ENCODE data around the gene VWC2.

VWC2 gene

GRCh38 chr7:49762666-49763065 lies 10.8 kb upstream of the VWC2 start:
- H3K4me3 ChIP-seq (ENCODE audit: low read depth, low read length) = no peak overlapping the region
- POLR2A ChIA-PET = no interaction called here
- H3K4me1 ChIP-seq (ENCODE audit: control insufficient read depth, insufficient read depth, low read length) = no peaks in the 10 kb centered on the region
- no peak for TF ChIP-seq PRDM2 (tag by site-specific recombination; IDR thresholded peaks at IDR 0.05; ENCODE audit: borderline replicate concordance)
- TF ChIP-seq ZNF239 (tag by site-specific recombination; IDR thresholded peaks at IDR 0.05) = no peak
- no peak for TF ChIP-seq GFI1B (tag by site-specific recombination; IDR thresholded peaks at IDR 0.05)
- no peak for TF ChIP-seq HIC1 (tag by site-specific recombination; IDR thresholded peaks at IDR 0.05)
- no peak for TF ChIP-seq HOXA7 (CRISPR knock-in tag; IDR thresholded peaks at IDR 0.05; ENCODE audit: borderline replicate concordance)
- TF ChIP-seq KLF16 (tag by site-specific recombination; IDR thresholded peaks at IDR 0.05) = no peak
- TF ChIP-seq ZNF670 (tag by site-specific recombination; IDR thresholded peaks at IDR 0.05; ENCODE audit: low read depth) = no peak
- TF ChIP-seq ZNF449 (tag by site-specific recombination; IDR thresholded peaks at IDR 0.05) = no peak
- TF ChIP-seq ZNF677 (tag by site-specific recombination; IDR thresholded peaks at IDR 0.05) = no peak
- no peak for TF ChIP-seq ZNF529 (tag by site-specific recombination; IDR thresholded peaks at IDR 0.05; ENCODE audit: insufficient replicate concordance)
- TF ChIP-seq ZNF175 (tag by site-specific recombination; IDR thresholded peaks at IDR 0.05) = no peak
- no peak for TF ChIP-seq SP2 (tag by site-specific recombination; IDR thresholded peaks at IDR 0.05)
- no peak overlapping the region for H3K27ac ChIP-seq (ENCODE audit: extremely low read depth, low read depth, low read length)
- no peaks in the 10 kb centered on the region for H3K36me3 ChIP-seq (ENCODE audit: control insufficient read depth in 2 of 2, insufficient read depth in 1 of 2, low read length in 2 of 2)
- H3K9me3 ChIP-seq (ENCODE audit: control insufficient read depth, insufficient read depth, low read depth, low read length) = no peaks in the 10 kb centered on the region
- CTCF ChIA-PET = no interaction called here

- H3K9me3 ChIP-seq (ENCODE audit: control insufficient read depth, insufficient read depth, low read depth, low read length) = no peaks in the 10 kb centered on the region
- no peak overlapping the region for H3K4me3 ChIP-seq (ENCODE audit: low read depth, low read length)
- H3K27ac ChIP-seq (ENCODE audit: extremely low read depth, low read depth, low read length) = no peak overlapping the region
- H3K36me3 ChIP-seq (ENCODE audit: control insufficient read depth in 2 of 2, insufficient read depth in 1 of 2, low read length in 2 of 2) = no peaks in the 10 kb centered on the region
- POLR2A ChIA-PET = no interaction called here
- CTCF ChIA-PET = no interaction called here
- no peaks in the 10 kb centered on the region for H3K4me1 ChIP-seq (ENCODE audit: control insufficient read depth, insufficient read depth, low read length)
- no peak for TF ChIP-seq ZNF521 (tag by site-specific recombination; IDR thresholded peaks at IDR 0.05)
- no peak for TF ChIP-seq ZNF416 (tag by site-specific recombination; IDR thresholded peaks at IDR 0.05)
- no peak for TF ChIP-seq ZNF214 (tag by site-specific recombination; IDR thresholded peaks at IDR 0.05; ENCODE audit: borderline replicate concordance)
- TF ChIP-seq ZNF292 (tag by site-specific recombination; IDR thresholded peaks at IDR 0.05; ENCODE audit: borderline replicate concordance, low read depth) = no peak
- no peak for TF ChIP-seq WT1 (tag by site-specific recombination; IDR thresholded peaks at IDR 0.05)
- no peak for TF ChIP-seq ZNF221 (tag by site-specific recombination; IDR thresholded peaks at IDR 0.05; ENCODE audit: borderline replicate concordance)
- TF ChIP-seq ZBTB20 (tag by site-specific recombination; IDR thresholded peaks at IDR 0.05) = no peak
- no peak for TF ChIP-seq GFI1B (tag by site-specific recombination; IDR thresholded peaks at IDR 0.05)
- TF ChIP-seq ZNF830 (tag by site-specific recombination; IDR thresholded peaks at IDR 0.05; ENCODE audit: low read depth) = no peak
- no peak for TF ChIP-seq ZNF518A (tag by site-specific recombination; conservative IDR thresholded peaks at IDR 0.05; ENCODE audit: low read depth)
- no peak for TF ChIP-seq ZFP41 (tag by site-specific recombination; IDR thresholded peaks at IDR 0.05; ENCODE audit: borderline replicate concordance)
These were observed 9.6 kb upstream of the VWC2 start for GRCh38 chr7:49763791-49764190.

Data from HEK293 (cell line).